Right renal pelvis (tissue), 4 donors: ENCODE data around the gene VASH1. TPM values are rescaled to one million over a fixed set of nuclear protein-coding genes. Genes with fewer than 3 reads are reported as not detected.

Experiments
- DNase-seq, 4 donors: peaks; one replicate each; pipeline ENCODE4 v3.0.0-alpha.2; 2013; ENCODE audit warnings: low read depth in 4 of 4, low spot score in 3 of 4, missing footprints in 1 of 4
- polyA plus RNA-seq, 4 donors: library from polyadenylated mRNA; unstranded; fragments of 120-200 nt; gene quantifications; one replicate each; pipeline ENCODE4 v1.2.1, GENCODE V29; 2013; ENCODE audit not compliant: insufficient read length in 4 of 4

Gene VASH1
- polyA plus RNA-seq, 4 donors, result 34.5 to 38.0 (median 35.5) TPM

GRCh38 chr14:76827696-76828296 is 66.5 kb downstream of the VASH1 start:
- no peak for DNase-seq

- no peak for DNase-seq
Measured at GRCh38 chr14:76828339-76829012, 67.2 kb downstream of the VASH1 start.

GRCh38 chr14:76829013-76829365 is 67.7 kb downstream of the VASH1 start:
- no peak for DNase-seq

GRCh38 chr14:76829650-76830421 is 68.6 kb downstream of the VASH1 start:
- no peak for DNase-seq

- no peak for DNase-seq
Measured at GRCh38 chr14:76830556-76830955, 69.3 kb downstream of the VASH1 start.

- no peak for DNase-seq
Measured at GRCh38 chr14:76832503-76832988, 71.3 kb downstream of the VASH1 start.

Other genes with a start within 250 kb of the VASH1 start
- gene ANGEL1, start 51.4 kb downstream of the VASH1 start, polyA plus RNA-seq, result 10 to 100 TPM; 24.2 to 28.2 (median 26.1) TPM
- under 1 TPM in 1 of 4 donors, not detected in 3; 0.06 TPM for gene LRRC74A, start 64.9 kb downstream of the VASH1 start, polyA plus RNA-seq